Endometrial microvascular endothelial cells (primary cell): ENCODE measurements around the gene ASAP3. TPM values are rescaled to one million over a fixed set of nuclear protein-coding genes. Genes with fewer than 3 reads are reported as not detected.

Experiments used
- in situ Hi-C: cut with HindIII; loops from 2 replicates; pipeline ENCODE4 v1.10.0; 2017; ENCODE audit warnings: low sequenced_read_pairs, low pct_unique_long_range_greater_than_20kb; ENCODE audit errors: inconsistent ontology term
- total RNA-seq: library from RNA; depleted of rRNA; stranded (reverse); fragments of >200 nt; gene quantifications from one replicate; pipeline ENCODE4 v1.2.3, GENCODE V29; 2015; ENCODE audit errors: inconsistent ontology term

The ASAP3 gene
- total RNA-seq, 1 donor from 2014 or later = 3.2 TPM

- in situ Hi-C loops = no loop called here
Observed at GRCh38 chr1:23481026-23481597, 2.9 kb downstream of the ASAP3 start.

- in situ Hi-C loops = no loop called here
Observed at GRCh38 chr1:23480187-23481025, 3.6 kb downstream of the ASAP3 start.

- in situ Hi-C loops = no loop called here
Observed at GRCh38 chr1:23479666-23479941, 4.4 kb downstream of the ASAP3 start.

DNA sequence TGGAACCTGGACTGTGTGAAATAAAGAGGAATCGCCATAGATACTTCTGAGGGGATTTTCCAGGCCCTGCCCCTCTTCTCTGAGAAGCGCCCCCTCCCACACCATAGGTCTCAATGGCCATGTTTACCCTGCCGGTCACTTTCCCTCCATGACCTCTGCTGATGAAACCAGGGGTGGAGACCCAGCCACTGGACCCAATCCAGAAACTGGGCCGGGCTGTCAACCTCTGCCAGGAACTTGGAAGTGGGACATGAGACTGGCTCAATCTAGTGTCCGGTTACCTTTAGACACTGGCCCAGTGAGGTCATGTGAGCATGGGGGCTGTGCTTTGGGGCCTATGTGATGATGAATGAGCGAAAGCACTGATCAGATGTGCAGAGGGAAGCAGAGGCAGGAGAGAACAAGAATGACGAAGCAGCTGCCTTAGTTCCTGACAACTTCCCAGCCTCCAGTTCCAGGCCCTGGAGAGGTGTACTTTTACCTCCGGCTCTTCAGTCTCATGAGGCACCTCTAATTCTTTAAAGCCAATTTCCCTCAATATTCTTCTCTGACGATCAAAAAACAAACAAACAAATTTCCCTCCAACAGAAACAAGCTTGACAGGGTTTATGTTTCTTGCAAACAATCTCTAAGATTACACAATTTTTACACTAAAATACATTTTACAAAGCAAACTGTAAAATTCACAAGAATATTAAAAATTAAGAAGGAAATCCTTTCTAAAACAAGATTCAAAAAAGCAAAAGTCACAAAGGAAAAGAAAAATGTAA, 4.9 kb downstream of the ASAP3 start:
- in situ Hi-C loops = no loop called here

DNA sequence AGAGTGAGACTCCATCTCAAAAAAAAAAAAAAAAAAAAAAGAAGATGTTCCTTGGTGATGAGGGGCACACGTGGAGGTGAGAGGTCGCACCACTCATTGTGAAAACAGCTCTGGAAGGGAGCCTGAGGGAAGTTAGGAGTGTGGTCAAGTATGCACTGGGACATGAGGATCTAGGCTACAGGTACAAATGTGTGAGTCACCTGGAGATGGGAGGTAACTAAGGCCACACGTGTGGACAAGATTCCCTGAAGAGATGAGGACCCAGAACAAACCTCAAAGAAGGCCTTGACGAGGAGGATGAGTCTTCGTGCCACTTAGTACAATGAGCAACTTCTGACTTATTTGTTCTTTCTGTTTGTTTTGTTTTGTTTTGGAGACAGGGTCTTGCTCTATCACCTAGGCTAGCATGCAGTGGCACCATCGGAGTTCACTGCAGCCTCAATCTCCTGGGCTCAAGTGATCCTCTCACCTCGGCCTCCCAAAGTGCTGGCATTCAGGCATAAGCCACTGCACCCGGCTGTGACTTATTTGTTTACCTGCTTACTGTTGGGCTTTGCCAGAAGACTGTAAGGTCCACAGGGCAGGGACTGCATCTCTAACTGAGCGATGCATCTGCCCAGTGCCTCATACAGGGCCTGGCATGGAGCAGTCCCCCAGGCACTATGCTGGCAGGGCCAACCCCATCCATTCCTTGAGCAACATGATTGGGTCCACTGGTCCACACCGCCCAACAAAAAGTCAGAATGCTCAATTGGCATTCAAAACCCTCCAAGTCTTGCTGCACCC, 6.4 kb downstream of the ASAP3 start:
- in situ Hi-C loops = no loop called here

GRCh38 chr1:23475641-23476040, 8.3 kb downstream of the ASAP3 start:
- in situ Hi-C loops = no loop called here

DNA sequence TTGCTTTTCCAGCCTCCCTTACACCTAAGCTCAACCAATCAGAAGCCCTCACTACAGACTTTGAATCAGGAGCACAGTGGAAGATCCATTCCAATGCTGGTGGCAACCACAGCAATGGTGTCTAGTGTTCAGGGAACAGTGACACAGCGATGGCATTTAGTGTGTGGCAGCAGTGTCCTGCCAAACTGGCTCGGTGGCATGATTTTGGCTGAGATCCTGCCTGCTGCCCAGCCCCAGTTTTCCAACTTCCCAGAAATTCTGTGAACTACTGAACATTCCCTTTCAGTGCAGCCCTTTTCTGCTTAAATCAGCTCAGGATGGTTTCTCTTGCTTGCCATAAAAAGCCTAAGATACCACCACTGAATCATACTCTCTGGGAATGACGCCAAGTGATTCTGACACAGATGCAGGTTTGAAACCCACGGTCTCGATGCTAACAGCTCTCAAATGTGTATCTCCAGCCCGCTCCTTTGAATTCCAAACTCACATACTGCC, 8.8 kb downstream of the ASAP3 start:
- in situ Hi-C loops = no loop called here

- in situ Hi-C loops = no loop called here
Observed at GRCh38 chr1:23473037-23473800, 10.8 kb downstream of the ASAP3 start.

DNA sequence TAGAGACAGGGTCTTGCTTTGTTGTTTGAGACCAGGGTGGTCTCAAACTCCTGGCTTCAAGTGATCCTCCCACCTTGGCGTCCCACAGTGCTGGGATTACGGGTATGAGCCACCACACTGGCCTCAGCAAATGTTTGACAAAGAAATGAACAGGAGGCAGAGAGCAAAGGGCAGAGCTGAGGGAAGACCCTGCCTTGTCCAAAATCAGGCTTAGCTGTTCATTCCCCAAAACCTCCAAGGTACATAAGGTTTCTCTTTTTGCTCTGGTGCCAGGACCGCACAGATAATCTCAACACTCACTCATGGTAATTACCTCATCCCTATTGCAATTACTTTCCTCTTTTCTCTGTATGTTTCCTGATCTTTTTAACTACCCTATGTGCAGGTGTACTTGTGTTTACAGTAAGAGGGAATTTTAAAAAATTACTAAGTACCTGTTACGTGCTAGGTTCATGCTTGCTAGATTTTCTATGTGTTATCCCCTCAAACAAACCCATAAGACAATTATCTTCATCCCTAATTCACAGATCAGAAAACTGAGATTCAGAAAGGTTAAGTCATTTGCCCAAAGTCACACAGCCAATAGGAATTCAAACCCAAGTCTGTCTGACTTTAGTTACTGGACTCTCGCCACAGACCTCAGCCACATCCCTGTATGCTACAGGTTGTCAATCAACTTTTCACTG, 11.5 kb downstream of the ASAP3 start:
- in situ Hi-C loops = no loop called here

GRCh38 chr1:23471473-23472075, 12.4 kb downstream of the ASAP3 start:
- in situ Hi-C loops = no loop called here

DNA sequence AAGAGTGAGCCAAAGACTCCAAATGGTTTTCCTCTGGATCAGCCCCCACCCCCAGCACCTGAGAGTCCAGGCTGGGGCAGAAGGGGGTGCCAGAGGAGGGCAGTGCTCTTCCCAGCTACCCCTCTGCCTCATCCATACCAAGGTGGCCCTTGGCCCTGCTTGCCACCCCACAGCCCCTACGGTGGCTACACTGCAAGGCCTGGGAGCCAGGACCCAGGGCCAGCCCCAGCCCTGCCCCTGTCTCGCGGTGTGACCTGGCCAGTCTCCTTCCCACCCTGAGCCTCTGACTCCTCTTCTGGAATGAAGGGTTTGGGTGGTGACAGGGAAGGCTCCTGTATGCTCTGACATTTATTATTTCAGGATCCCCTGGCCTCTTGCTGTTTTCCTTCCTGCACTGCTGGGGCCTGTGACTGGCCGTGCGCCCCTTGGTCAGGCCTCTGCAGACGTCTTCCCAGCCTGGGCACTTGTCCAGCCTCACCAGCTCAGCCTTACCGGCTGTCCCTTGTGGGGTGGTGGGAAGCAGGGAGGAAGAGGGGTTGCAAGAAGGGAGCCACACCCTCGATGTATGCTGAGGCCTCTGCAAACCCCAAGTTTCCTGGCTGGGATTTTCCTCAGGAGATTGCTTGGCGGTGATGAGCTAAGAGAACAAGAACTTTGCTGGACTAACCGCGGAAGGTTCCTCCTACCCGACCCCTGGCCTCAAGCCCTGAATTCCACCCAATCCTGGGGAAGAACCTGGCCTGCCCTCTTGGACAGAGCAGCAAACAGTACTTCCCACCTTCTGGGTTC, 13.5 kb downstream of the ASAP3 start:
- in situ Hi-C loops = no loop called here

DNA sequence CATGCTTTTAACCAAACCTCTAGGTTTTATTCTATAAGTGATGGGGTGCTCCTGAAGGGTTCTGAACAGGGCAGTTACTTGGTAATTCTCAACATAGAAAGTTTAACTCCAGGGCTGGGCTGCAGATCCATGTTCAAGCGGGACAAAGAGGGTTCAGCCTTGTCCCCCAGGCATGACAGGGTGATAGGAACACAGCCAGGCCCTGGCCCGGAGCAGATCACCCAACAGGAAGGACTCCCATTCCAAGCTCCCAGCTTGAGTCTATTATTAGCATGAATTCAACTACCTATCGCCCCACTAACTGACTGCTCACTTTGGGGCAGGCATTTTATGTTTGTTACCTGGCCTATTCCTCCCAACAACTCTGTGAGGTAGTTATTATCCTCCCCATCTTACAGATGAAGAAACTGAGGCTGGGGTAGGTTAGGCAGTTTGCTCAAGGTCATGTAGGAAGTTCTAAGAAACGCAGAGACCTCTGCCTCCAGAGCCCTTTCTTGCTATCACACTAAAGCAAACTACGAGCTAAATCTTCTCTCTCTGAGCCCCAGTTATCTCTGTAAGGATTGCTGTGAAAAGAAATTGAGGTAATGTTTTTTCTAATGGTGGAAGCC, 14.5 kb downstream of the ASAP3 start:
- in situ Hi-C loops = no loop called here

DNA sequence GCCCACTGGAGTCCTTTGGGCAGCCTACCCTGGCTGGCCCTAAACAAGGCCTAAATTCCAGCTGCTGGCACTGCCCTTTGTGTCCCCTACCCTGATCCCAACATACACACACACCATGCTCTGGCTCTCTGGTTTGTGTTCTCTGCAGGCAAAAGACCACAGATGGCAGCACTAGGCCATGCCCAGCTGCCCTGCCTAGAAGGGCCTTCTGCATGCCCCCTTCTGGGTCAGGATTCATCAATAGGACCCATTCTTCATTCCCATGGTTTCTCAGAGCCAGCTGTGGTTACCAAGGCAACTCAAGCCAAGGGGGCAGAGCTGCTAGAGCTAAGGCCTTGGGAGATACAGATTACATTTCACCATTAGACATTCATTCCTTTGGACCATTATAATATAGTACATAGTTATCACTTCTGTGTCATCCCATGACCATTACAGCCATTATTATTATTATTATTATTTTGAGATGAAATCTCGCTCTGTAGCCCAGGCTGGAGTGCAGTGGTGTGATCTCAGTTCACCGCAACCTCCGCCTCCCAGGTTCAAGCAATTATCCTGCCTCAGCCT, 17.5 kb downstream of the ASAP3 start:
- in situ Hi-C loops = no loop called here

GRCh38 chr1:23463286-23463685, 20.7 kb downstream of the ASAP3 start:
- in situ Hi-C loops = no loop called here

GRCh38 chr1:23462766-23463165, 21.2 kb downstream of the ASAP3 start:
- in situ Hi-C loops = no loop called here

- in situ Hi-C loops = no loop called here
Observed at GRCh38 chr1:23461050-23461449, 22.9 kb downstream of the ASAP3 start.
